Neural cell (in vitro differentiated cells): ENCODE data around the gene OR2T11. TPM values are rescaled to one million over a fixed set of nuclear protein-coding genes. Genes with fewer than 3 reads are reported as not detected.

ENCODE experiments used
- H2AFZ ChIP-seq: fragments of 200-600, 300-800 bp; sonication (generic), shearing (Covaris generic); 2 replicates; pipeline ENCODE4 v1.6.0; 2014; ENCODE audit warnings: low read depth, mild to moderate bottlenecking, antibody characterized with exemption, low read length, moderate library complexity
- H3F3A ChIP-seq: fragments of 200-600 bp; shearing (Covaris generic); 2 replicates; pipeline ENCODE4 v1.6.1; 2016; ENCODE audit warnings: mild to moderate bottlenecking, moderate library complexity, mixed read lengths, antibody characterized with exemption, low read length; ENCODE audit not compliant: insufficient read depth, poor library complexity, severe bottlenecking
- H3K27ac ChIP-seq: fragments of 200-600, 300-800 bp; sonication (generic), shearing (Covaris generic); 2 replicates; pipeline ENCODE4 v1.5.1; 2014; ENCODE audit warnings: mild to moderate bottlenecking, low read length, moderate library complexity
- H3K27me3 ChIP-seq: fragments of 300-800, 200-600 bp; sonication (generic), shearing (Covaris generic); 2 replicates; pipeline ENCODE4 v1.6.0; 2014; ENCODE audit warnings: mild to moderate bottlenecking, low read depth, low read length, moderate library complexity; ENCODE audit not compliant: insufficient read depth
- H3K36me3 ChIP-seq: fragments of 300-800, 200-600 bp; sonication (generic), shearing (Covaris generic); 2 replicates; pipeline ENCODE4 v1.5.1; 2014; ENCODE audit warnings: mild to moderate bottlenecking, antibody characterized with exemption, low read length, moderate library complexity; ENCODE audit not compliant: insufficient read depth
- H3K4me2 ChIP-seq: fragments of 300-800, 200-600 bp; sonication (generic), shearing (Covaris generic); 2 replicates; pipeline ENCODE4 v1.6.0; 2014; ENCODE audit warnings: mild to moderate bottlenecking, low read length
- H3K4me3 ChIP-seq: fragments of 300-800, 200-600 bp; sonication (generic), shearing (Covaris generic); 2 replicates; pipeline ENCODE4 v1.5.1; 2014; ENCODE audit warnings: mild to moderate bottlenecking, low read length, moderate library complexity
- H3K79me2 ChIP-seq: fragments of 200-600 bp; shearing (Covaris generic); replicated peaks from 2 replicates; pipeline ENCODE4 v1.6.0; 2014; ENCODE audit warnings: mild to moderate bottlenecking, low read length, moderate library complexity; ENCODE audit not compliant: insufficient read depth
- H3K9ac ChIP-seq: fragments of 300-800, 200-600 bp; sonication (generic), shearing (Covaris generic); 2 replicates; pipeline ENCODE4 v1.6.1; 2016; ENCODE audit warnings: mild to moderate bottlenecking, low read length, mixed read lengths
- H3K9me2 ChIP-seq: fragments of 200-600 bp; shearing (Covaris generic); 2 replicates; pipeline ENCODE4 v1.6.1; 2016; ENCODE audit warnings: mild to moderate bottlenecking, low read length, mixed read lengths; ENCODE audit not compliant: insufficient read depth
- H3K9me3 ChIP-seq: fragments of 200-600, 300-800 bp; sonication (generic), shearing (Covaris generic); 2 replicates; pipeline ENCODE4 v1.6.1; 2016; ENCODE audit warnings: mild to moderate bottlenecking, mixed run types, low read length, moderate library complexity, mixed read lengths
- H4K20me1 ChIP-seq: fragments of 200-600 bp; shearing (Covaris generic); 2 replicates; pipeline ENCODE4 v1.6.1; 2016; ENCODE audit warnings: mild to moderate bottlenecking, mixed run types; ENCODE audit not compliant: insufficient read depth
- EP300 ChIP-seq: fragments of 450-650 bp; conservative IDR thresholded peaks from 2 replicates; pipeline ENCODE4 v1.6.1; 2014; ENCODE audit warnings: antibody characterized with exemption, mild to moderate bottlenecking, moderate library complexity; ENCODE audit not compliant: poor library complexity, severe bottlenecking
- EZH2 ChIP-seq: fragments of 200-600, 300-800 bp; shearing (Covaris generic), sonication (generic); IDR thresholded peaks from 2 replicates; pipeline ENCODE4 v1.6.1; 2014; ENCODE audit warnings: antibody characterized with exemption, low read length, borderline replicate concordance, mild to moderate bottlenecking; ENCODE audit not compliant: insufficient read depth, poor library complexity, severe bottlenecking
- MXI1 ChIP-seq: fragments of 450-650 bp; conservative IDR thresholded peaks from 2 replicates; pipeline ENCODE4 v1.6.1; 2014; ENCODE audit warnings: antibody characterized with exemption, mild to moderate bottlenecking; ENCODE audit not compliant: poor library complexity, severe bottlenecking
- POLR2AphosphoS5 ChIP-seq: IDR thresholded peaks from 2 replicates; pipeline ENCODE4 v1.6.1; 2012
- RAD21 ChIP-seq: fragments of 450-650 bp; conservative IDR thresholded peaks from 2 replicates; pipeline ENCODE4 v1.6.1; 2014; ENCODE audit warnings: antibody characterized with exemption, mild to moderate bottlenecking, moderate library complexity
- SMC3 ChIP-seq: fragments of 450-650 bp; conservative IDR thresholded peaks from 2 replicates; pipeline ENCODE4 v1.6.1; 2014; ENCODE audit warnings: antibody characterized with exemption, mild to moderate bottlenecking, moderate library complexity; ENCODE audit not compliant: poor library complexity
- TAF1 ChIP-seq: IDR thresholded peaks from 2 replicates; pipeline ENCODE4 v1.6.1; 2012; ENCODE audit warnings: low read depth
- polyA plus RNA-seq: library from polyadenylated mRNA; depleted of rRNA; stranded (reverse); fragments of >200 nt; gene quantifications from 2 replicates; pipeline ENCODE4 v1.2.3, GENCODE V29; 2014
- TF ChIP-seq, protein P1 (sequence below): IDR thresholded peaks from 2 replicates; pipeline ENCODE4 v1.6.1; 2012; ENCODE audit warnings: borderline replicate concordance
- TF ChIP-seq, protein P2 (sequence below): fragments of 450-650 bp; IDR thresholded peaks from 2 replicates; pipeline ENCODE4 v1.5.1; 2014; ENCODE audit warnings: antibody characterized with exemption, mild to moderate bottlenecking, moderate library complexity; ENCODE audit not compliant: poor library complexity, severe bottlenecking

Gene OR2T11
- polyA plus RNA-seq, 1 donor from 2014 or later: not detected

DNA sequence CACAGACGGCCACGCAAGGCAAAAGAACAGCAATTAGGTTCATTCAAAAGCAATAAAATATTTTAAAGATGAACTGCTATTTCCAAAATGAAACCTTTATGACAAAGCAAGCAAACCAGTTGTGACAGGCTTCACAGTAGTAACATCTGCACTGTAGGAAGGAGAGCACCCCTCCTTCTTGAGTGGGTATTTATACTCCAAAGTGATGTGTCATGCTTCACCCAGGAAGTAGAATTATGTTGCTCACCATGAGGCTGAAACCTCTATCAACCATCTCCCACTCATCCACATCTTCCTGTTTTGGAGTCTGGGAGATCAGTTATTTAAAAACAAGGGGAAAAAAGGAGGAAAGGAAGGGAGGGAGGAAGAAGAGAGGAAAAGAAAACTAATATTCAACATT lies 38.3 kb downstream of the OR2T11 start:
- no peak overlapping the region for H3K4me3 ChIP-seq
- H2AFZ ChIP-seq: no peak overlapping the region
- no peaks in the 10 kb centered on the region for H3F3A ChIP-seq
- H3K9me2 ChIP-seq: no peaks in the 10 kb centered on the region
- no peak overlapping the region for H3K4me2 ChIP-seq
- H3K27ac ChIP-seq: no peak overlapping the region
- H3K79me2 ChIP-seq: no peaks in the 10 kb centered on the region
- H3K36me3 ChIP-seq: no peaks in the 10 kb centered on the region
- no peaks in the 10 kb centered on the region for H3K27me3 ChIP-seq
- peaks cover 13% of the 10 kb centered on the region for H3K9me3 ChIP-seq
- H3K9ac ChIP-seq: no peak overlapping the region
- no peaks in the 10 kb centered on the region for H4K20me1 ChIP-seq
- TF ChIP-seq RAD21: no peak
- TF ChIP-seq EZH2: no peak
- TF ChIP-seq, protein P1, sequence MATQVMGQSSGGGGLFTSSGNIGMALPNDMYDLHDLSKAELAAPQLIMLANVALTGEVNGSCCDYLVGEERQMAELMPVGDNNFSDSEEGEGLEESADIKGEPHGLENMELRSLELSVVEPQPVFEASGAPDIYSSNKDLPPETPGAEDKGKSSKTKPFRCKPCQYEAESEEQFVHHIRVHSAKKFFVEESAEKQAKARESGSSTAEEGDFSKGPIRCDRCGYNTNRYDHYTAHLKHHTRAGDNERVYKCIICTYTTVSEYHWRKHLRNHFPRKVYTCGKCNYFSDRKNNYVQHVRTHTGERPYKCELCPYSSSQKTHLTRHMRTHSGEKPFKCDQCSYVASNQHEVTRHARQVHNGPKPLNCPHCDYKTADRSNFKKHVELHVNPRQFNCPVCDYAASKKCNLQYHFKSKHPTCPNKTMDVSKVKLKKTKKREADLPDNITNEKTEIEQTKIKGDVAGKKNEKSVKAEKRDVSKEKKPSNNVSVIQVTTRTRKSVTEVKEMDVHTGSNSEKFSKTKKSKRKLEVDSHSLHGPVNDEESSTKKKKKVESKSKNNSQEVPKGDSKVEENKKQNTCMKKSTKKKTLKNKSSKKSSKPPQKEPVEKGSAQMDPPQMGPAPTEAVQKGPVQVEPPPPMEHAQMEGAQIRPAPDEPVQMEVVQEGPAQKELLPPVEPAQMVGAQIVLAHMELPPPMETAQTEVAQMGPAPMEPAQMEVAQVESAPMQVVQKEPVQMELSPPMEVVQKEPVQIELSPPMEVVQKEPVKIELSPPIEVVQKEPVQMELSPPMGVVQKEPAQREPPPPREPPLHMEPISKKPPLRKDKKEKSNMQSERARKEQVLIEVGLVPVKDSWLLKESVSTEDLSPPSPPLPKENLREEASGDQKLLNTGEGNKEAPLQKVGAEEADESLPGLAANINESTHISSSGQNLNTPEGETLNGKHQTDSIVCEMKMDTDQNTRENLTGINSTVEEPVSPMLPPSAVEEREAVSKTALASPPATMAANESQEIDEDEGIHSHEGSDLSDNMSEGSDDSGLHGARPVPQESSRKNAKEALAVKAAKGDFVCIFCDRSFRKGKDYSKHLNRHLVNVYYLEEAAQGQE: no peak

DNA sequence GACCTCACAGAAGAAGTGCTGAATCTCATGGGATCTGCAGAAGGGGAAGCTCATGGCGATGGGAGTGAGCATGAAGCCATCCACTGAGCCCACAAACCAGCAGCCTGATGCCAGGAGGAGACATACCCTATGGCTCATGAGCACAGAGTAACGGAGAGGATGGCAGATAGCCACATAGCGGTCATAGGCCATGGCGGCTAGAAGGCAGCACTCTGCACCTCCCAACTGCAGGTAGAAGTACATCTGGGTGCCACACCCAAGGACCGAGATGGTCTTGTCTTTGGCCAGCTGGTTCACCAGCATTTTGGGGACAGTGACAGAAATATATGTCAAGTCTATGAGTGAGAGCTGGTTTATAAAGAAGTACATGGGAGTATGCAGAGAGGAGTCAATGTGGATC lies 41.7 kb downstream of the OR2T11 start:
- Histone ChIP-seq H3K27ac (no peak overlapping the region), H3K4me2 (no peak overlapping the region), H3K9ac (no peak overlapping the region), H3K36me3 (no peaks in the 10 kb centered on the region), H3K9me3 (peaks cover 8% of the 10 kb centered on the region), H3K4me3 (no peak overlapping the region), H4K20me1 (no peaks in the 10 kb centered on the region), H3F3A (no peaks in the 10 kb centered on the region), H3K79me2 (no peaks in the 10 kb centered on the region), H3K9me2 (no peaks in the 10 kb centered on the region), H2AFZ (no peak overlapping the region), H3K27me3 (no peaks in the 10 kb centered on the region)
- no peak for TF ChIP-seq EZH2
- no peak for TF ChIP-seq MXI1
- TF ChIP-seq, protein P2, sequence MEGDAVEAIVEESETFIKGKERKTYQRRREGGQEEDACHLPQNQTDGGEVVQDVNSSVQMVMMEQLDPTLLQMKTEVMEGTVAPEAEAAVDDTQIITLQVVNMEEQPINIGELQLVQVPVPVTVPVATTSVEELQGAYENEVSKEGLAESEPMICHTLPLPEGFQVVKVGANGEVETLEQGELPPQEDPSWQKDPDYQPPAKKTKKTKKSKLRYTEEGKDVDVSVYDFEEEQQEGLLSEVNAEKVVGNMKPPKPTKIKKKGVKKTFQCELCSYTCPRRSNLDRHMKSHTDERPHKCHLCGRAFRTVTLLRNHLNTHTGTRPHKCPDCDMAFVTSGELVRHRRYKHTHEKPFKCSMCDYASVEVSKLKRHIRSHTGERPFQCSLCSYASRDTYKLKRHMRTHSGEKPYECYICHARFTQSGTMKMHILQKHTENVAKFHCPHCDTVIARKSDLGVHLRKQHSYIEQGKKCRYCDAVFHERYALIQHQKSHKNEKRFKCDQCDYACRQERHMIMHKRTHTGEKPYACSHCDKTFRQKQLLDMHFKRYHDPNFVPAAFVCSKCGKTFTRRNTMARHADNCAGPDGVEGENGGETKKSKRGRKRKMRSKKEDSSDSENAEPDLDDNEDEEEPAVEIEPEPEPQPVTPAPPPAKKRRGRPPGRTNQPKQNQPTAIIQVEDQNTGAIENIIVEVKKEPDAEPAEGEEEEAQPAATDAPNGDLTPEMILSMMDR: no peak
- no peak for TF ChIP-seq POLR2AphosphoS5
- TF ChIP-seq TAF1: no peak
- no peak for TF ChIP-seq SMC3
- TF ChIP-seq RAD21: no peak
- no peak for TF ChIP-seq EP300
- TF ChIP-seq, protein P1: no peak
